ENCODE measurements around the gene ERI2. TPM values are rescaled to one million over a fixed set of nuclear protein-coding genes. Genes with fewer than 3 reads are reported as not detected.

ERI2 gene
- total RNA-seq, 1 donor = 26.3 TPM

DNA sequence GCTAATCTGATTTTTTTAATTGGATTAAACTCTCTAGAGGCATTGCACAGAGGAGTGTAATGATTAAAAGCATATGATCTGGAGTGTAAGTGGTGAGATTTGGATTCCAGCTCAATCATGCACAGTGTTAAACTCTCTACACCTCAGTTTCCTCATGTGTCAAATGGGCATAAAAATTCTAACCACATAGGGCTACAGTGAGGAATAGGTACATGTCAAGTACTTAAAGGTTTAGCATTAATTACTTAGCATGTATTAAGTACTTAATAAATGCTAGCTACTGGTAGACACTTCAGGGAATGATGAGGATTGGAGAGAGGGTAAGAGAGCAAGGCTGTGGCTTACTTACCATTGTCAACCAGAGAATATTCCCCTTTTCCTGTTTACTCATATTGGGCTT is 17.1 kb downstream of the ERI2 start:
- TF ChIP-seq, protein P1, sequence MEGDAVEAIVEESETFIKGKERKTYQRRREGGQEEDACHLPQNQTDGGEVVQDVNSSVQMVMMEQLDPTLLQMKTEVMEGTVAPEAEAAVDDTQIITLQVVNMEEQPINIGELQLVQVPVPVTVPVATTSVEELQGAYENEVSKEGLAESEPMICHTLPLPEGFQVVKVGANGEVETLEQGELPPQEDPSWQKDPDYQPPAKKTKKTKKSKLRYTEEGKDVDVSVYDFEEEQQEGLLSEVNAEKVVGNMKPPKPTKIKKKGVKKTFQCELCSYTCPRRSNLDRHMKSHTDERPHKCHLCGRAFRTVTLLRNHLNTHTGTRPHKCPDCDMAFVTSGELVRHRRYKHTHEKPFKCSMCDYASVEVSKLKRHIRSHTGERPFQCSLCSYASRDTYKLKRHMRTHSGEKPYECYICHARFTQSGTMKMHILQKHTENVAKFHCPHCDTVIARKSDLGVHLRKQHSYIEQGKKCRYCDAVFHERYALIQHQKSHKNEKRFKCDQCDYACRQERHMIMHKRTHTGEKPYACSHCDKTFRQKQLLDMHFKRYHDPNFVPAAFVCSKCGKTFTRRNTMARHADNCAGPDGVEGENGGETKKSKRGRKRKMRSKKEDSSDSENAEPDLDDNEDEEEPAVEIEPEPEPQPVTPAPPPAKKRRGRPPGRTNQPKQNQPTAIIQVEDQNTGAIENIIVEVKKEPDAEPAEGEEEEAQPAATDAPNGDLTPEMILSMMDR (IDR thresholded peaks at IDR 0.05; ENCODE audit: insufficient read depth, low read depth, low read length) = no peak
- H3K4me3 ChIP-seq (ENCODE audit: low read depth, low read length) = no peak overlapping the region
- DNase-seq (ENCODE audit: low read depth) = no peak

DNA sequence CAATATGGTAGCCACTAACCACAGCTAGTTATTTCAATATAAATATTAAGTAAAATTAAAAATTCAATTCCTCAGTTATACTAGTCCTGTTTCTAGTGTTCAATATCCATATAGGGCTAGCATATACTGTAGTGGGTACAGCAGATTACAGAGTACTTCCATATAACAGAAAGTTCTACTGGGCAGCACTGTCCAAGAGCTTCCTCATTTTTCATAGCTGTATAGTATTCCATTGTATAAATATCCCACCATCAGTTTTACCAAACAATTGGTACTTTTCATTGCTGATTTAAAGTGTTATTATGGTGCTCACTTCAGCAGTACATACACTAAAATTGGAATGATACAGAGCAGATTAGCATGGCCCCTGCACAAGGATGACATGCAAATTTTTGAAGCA is 22.1 kb downstream of the ERI2 start:
- no peak overlapping the region for H3K4me3 ChIP-seq (ENCODE audit: low read depth, low read length)
- TF ChIP-seq, protein P1 (IDR thresholded peaks at IDR 0.05; ENCODE audit: insufficient read depth, low read depth, low read length) = no peak
- DNase-seq (ENCODE audit: low read depth) = no peak

DNA sequence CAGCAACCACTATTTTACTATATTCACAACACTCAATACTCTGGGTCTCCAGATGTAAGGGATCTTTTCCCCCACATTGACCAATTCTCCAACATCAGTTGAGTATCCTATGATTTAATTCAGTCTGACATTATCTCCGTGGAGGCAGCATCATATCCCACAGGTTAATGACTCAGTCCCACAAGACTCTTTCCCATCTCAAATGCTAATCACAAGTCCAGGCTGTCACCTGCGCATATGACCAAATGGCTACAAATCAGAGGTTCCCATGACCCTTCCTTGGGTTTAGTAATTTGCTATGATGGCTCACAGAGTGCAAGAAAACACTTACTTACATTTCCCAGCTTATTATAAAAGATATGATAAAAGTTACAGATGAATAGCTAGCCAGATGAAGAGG is 23.8 kb downstream of the ERI2 start:
- H3K4me3 ChIP-seq (ENCODE audit: low read depth, low read length) = no peak overlapping the region
- TF ChIP-seq, protein P1 (IDR thresholded peaks at IDR 0.05; ENCODE audit: insufficient read depth, low read depth, low read length) = no peak
- no peak for DNase-seq (ENCODE audit: low read depth)

DNA sequence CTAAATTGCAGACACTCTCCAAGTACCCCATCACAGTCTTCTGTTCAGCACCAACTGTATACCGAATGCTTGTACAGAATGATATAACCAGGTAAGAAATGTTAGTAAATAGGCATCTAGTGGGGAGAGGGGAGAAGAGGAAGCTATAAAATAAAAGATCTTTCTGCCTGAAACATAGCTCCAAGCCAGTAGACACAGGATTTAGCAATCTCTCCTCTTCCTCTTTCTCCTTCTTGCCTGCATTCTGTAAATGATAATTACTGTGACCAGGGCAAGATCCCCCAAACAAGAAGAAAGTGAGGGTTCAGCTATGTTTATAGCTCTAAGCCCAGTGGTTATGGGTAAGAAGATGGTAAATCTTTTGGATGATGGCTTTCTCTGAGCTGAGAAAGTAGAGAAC is 24.6 kb downstream of the ERI2 start:
- no peak overlapping the region for H3K4me3 ChIP-seq (ENCODE audit: low read depth, low read length)
- TF ChIP-seq, protein P1 (IDR thresholded peaks at IDR 0.05; ENCODE audit: insufficient read depth, low read depth, low read length) = no peak
- no peak for DNase-seq (ENCODE audit: low read depth)

DNA sequence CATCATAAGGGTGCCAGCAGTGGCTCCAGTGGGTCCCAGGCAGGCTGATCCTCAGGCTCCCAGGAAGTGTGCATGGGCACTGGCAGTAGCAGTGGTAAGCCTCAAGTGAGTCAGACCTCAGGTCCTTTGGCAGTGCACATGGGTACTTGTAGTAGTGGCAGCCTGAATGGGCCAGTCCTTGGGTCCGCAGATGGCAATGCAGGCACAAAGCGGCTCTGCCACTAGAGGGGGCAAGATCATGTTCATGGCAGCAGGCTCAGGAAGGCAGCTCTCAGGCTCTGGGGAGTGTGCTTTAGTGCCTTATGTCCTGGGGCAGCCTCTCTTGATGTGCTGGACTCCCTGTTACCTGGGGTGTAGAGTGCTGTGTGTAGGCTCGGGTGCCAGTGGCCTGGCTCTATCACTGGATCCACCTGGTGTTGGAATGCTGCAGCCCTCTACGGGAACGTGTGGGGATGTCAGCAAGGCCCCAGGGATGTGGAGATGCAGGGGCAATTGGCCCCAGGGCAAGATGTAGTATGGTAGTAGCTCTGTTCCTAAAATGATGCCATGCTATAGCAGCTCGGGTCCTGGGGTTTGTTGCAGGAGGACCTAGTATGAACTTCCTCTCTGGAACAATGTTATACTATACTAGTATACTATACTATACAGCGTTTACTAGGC is 31.4 kb downstream of the ERI2 start:
- H3K4me3 ChIP-seq (ENCODE audit: low read depth, low read length) = no peak overlapping the region
- TF ChIP-seq, protein P1 (IDR thresholded peaks at IDR 0.05; ENCODE audit: insufficient read depth, low read depth, low read length) = peak; percentile 87
- peak; percentile 67 for DNase-seq (ENCODE audit: low read depth)

DNA sequence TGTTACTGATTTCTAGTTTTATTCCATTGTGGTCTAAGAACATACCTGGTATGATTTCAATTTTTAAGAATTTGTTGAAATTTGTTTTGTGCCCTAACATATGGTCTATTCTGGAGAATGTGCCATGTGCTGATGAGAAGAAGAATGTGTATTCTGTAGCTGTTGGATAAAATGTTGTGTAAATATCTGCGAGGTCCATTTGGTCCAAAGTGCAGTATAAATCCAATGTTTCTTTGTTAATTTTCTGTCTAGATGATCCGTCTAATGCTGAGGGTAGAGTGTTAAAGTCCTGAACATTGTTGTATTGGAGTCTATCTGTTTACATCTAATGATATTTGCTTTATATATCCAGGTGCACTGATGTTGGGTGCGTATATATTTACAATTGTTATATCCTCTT is 32.6 kb downstream of the ERI2 start:
- H3K4me3 ChIP-seq (ENCODE audit: low read depth, low read length) = no peak overlapping the region
- TF ChIP-seq, protein P1 (IDR thresholded peaks at IDR 0.05; ENCODE audit: insufficient read depth, low read depth, low read length) = no peak
- DNase-seq (ENCODE audit: low read depth) = no peak

DNA sequence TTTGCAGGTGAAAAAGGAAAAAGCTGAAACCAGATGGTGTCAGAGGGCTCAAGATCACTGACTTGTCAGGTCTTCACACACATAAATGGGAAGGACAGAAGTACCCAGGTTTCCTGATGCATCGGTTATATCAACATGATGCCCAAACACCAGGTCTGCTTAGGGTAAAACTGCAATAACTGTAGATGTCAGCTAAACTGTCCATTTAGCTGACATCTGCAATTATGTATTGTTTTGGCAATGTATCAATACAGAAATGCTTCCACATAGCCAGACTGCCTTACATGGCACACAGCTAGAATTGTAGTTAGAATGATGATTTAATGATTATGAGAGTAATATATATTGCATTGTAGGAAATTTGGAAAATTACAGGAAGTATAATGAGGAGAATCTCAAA is 37.5 kb downstream of the ERI2 start:
- H3K4me3 ChIP-seq (ENCODE audit: low read depth, low read length) = no peak overlapping the region
- DNase-seq (ENCODE audit: low read depth) = no peak
- TF ChIP-seq, protein P1 (IDR thresholded peaks at IDR 0.05; ENCODE audit: insufficient read depth, low read depth, low read length) = no peak

All from fibroblast of villous mesenchyme (primary cell).